OCI-LY1 (cell line): ENCODE results near the gene ZSCAN10.

Source experiments
- EZH2 ChIP-seq: fragments of 200-600 bp; sonication (generic), shearing (Covaris generic); IDR thresholded peaks from 2 replicates; pipeline ENCODE4 v1.8.0; 2017; ENCODE audit warnings: borderline replicate concordance, mixed run types, mild to moderate bottlenecking, antibody characterized with exemption, low read length, moderate library complexity, mixed read lengths
- TF ChIP-seq, protein P1 (sequence below): fragments of 200-600 bp; sonication (generic), shearing (Covaris generic); IDR thresholded peaks from 2 replicates; pipeline ENCODE4 v1.5.1; 2017; ENCODE audit warnings: mild to moderate bottlenecking, antibody characterized with exemption, low read length, moderate library complexity, mixed read lengths

DNA sequence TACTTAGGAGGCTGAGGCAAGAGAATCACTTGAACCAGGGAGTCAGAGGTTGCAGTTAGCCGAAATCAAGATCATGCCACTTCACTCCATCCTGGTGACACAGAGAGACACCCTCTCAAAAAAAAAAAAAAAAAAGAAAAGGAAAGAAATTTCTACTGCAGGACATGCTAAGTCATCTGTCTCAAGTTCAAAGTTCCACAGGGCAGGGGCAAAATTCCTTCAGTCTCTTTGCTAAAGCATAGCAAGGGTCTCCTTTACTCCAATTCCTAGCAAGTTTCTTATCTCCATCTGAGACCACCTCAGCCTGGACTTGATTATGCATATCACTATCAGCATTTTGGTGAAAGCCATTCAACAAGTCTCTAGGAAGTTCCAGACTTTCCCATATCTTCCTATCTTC is 14.6 kb downstream of the ZSCAN10 start:
- TF ChIP-seq, protein P1, sequence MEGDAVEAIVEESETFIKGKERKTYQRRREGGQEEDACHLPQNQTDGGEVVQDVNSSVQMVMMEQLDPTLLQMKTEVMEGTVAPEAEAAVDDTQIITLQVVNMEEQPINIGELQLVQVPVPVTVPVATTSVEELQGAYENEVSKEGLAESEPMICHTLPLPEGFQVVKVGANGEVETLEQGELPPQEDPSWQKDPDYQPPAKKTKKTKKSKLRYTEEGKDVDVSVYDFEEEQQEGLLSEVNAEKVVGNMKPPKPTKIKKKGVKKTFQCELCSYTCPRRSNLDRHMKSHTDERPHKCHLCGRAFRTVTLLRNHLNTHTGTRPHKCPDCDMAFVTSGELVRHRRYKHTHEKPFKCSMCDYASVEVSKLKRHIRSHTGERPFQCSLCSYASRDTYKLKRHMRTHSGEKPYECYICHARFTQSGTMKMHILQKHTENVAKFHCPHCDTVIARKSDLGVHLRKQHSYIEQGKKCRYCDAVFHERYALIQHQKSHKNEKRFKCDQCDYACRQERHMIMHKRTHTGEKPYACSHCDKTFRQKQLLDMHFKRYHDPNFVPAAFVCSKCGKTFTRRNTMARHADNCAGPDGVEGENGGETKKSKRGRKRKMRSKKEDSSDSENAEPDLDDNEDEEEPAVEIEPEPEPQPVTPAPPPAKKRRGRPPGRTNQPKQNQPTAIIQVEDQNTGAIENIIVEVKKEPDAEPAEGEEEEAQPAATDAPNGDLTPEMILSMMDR: no peak
- TF ChIP-seq EZH2: no peak
